Brain microvascular endothelial cell (primary cell): ENCODE data around the gene KRT26.
A peak's percentile ranks its signal among the peaks of the same experiment; 100 is the strongest.

Experiments
- DNase-seq: peaks from one replicate; pipeline ENCODE4 v3.0.0-alpha.2; 2020
- H3K27ac ChIP-seq: fragments of 250-450 bp; sonication (Bioruptor Pico); 2 replicates; pipeline ENCODE4 v1.5.1; 2020; ENCODE audit warnings: mild to moderate bottlenecking, moderate library complexity
- H3K27me3 ChIP-seq: fragments of 250-450 bp; sonication (Bioruptor Pico); replicated peaks from 2 replicates; pipeline ENCODE4 v1.5.1; 2020; ENCODE audit warnings: mild to moderate bottlenecking
- H3K36me3 ChIP-seq: fragments of 250-450 bp; sonication (Bioruptor Pico); replicated peaks from 2 replicates; pipeline ENCODE4 v1.5.1; 2020; ENCODE audit warnings: mild to moderate bottlenecking
- H3K4me3 ChIP-seq: 2 replicates; pipeline ENCODE4 v1.5.1; 2011; ENCODE audit warnings: low read depth, mild to moderate bottlenecking, control low read depth, low read length, moderate library complexity
- CTCF ChIP-seq: IDR thresholded peaks from 2 replicates; pipeline ENCODE4 v1.5.1; 2011; ENCODE audit warnings: low read depth, mild to moderate bottlenecking, moderate library complexity, low read length, control low read depth, inconsistent platforms; ENCODE audit errors: missing control alignments
- in situ Hi-C: cut with HindIII; loops from 2 replicates; pipeline ENCODE4 v1.10.0; 2017; ENCODE audit warnings: low sequenced_read_pairs, low pct_ligation_motif_present

The KRT26 gene

GRCh38 chr17:40812639-40813038 lies 40.6 kb upstream of the KRT26 start:
- H3K4me3 ChIP-seq, result no peak overlapping the region
- no peak for TF ChIP-seq CTCF
- DNase-seq, result no peak
- H3K27ac ChIP-seq, result no peak overlapping the region
- peaks cover 8% of the 10 kb centered on the region for H3K36me3 ChIP-seq
- H3K27me3 ChIP-seq, result no peaks in the 10 kb centered on the region
- in situ Hi-C loops, result no loop called here

- no peak overlapping the region for H3K4me3 ChIP-seq
- H3K36me3 ChIP-seq, result no peaks in the 10 kb centered on the region
- in situ Hi-C loops, result no loop called here
- no peaks in the 10 kb centered on the region for H3K27me3 ChIP-seq
- no peak overlapping the region for H3K27ac ChIP-seq
- no peak for DNase-seq
- no peak for TF ChIP-seq CTCF
These were observed 38.5 kb upstream of the KRT26 start for GRCh38 chr17:40810494-40810893.

- in situ Hi-C loops, result no loop called here
- Histone ChIP-seq H3K27ac (no peak overlapping the region), H3K4me3 (no peak overlapping the region), H3K27me3 (no peaks in the 10 kb centered on the region), H3K36me3 (no peaks in the 10 kb centered on the region)
- TF ChIP-seq CTCF, result no peak
- DNase-seq, result no peak
These were observed 37.9 kb upstream of the KRT26 start for GRCh38 chr17:40809721-40810421.

GRCh38 chr17:40806131-40806530 lies 34.1 kb upstream of the KRT26 start:
- DNase-seq, result no peak
- no peaks in the 10 kb centered on the region for H3K27me3 ChIP-seq
- H3K36me3 ChIP-seq, result no peaks in the 10 kb centered on the region
- in situ Hi-C loops, result no loop called here
- no peak overlapping the region for H3K27ac ChIP-seq
- no peak overlapping the region for H3K4me3 ChIP-seq
- TF ChIP-seq CTCF, result no peak

GRCh38 chr17:40803617-40804082 lies 31.6 kb upstream of the KRT26 start:
- Histone ChIP-seq H3K27ac (no peak overlapping the region), H3K4me3 (no peak overlapping the region), H3K27me3 (no peaks in the 10 kb centered on the region), H3K36me3 (no peaks in the 10 kb centered on the region)
- TF ChIP-seq CTCF, result peak; percentile 96
- in situ Hi-C loops, result no loop called here
- peak; percentile 71 for DNase-seq

- Histone ChIP-seq H3K27ac (no peak overlapping the region), H3K4me3 (no peak overlapping the region), H3K27me3 (no peaks in the 10 kb centered on the region), H3K36me3 (no peaks in the 10 kb centered on the region)
- DNase-seq, result no peak
- no peak for TF ChIP-seq CTCF
- in situ Hi-C loops, result no loop called here
These were observed 29.2 kb upstream of the KRT26 start for GRCh38 chr17:40801157-40801556.
